Esophagus squamous epithelium (tissue), 4 donors: Measurements from ENCODE around the gene EMC10.

Experiments
- POLR2A ChIP-seq, 4 donors: fragments of 450-650 bp; IDR thresholded peaks; one replicate each; pipeline ENCODE4 v1.6.1; 2017; ENCODE audit warnings: antibody characterized with exemption in 4 of 4, mild to moderate bottlenecking in 4 of 4, moderate library complexity in 3 of 4
- TF ChIP-seq, protein P1 (sequence below), 6 experiments: fragments of 450-650 bp in 4 of 6; fragments of 200-600 bp in 2 of 6; sonication (generic) in 2 of 6; IDR thresholded peaks; one replicate each; pipeline ENCODE4 v1.5.1; 2016 to 2019; ENCODE audit warnings: antibody characterized with exemption in 6 of 6, mild to moderate bottlenecking in 4 of 6, moderate library complexity in 4 of 6

DNA sequence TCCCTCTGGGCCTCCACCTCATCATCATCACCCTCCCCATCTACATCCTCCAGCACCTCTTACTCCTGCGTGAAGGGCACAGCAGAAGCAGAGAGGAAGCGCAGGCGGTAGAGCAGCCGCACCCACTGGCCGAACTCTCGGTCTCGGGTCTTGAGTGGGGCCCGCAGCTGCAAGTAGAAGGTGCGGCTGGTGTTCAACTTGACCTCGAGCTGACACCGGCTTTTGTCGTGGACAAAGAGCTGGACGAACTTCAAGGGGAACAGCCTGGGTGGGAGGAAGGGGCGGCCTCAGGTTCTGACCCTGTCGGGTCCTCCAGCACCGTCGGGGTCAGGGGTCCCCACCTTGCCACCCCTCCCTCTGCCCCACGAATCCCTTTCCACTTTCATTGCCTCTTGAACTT lies 8.7 kb upstream of the EMC10 start:
- TF ChIP-seq, protein P1, sequence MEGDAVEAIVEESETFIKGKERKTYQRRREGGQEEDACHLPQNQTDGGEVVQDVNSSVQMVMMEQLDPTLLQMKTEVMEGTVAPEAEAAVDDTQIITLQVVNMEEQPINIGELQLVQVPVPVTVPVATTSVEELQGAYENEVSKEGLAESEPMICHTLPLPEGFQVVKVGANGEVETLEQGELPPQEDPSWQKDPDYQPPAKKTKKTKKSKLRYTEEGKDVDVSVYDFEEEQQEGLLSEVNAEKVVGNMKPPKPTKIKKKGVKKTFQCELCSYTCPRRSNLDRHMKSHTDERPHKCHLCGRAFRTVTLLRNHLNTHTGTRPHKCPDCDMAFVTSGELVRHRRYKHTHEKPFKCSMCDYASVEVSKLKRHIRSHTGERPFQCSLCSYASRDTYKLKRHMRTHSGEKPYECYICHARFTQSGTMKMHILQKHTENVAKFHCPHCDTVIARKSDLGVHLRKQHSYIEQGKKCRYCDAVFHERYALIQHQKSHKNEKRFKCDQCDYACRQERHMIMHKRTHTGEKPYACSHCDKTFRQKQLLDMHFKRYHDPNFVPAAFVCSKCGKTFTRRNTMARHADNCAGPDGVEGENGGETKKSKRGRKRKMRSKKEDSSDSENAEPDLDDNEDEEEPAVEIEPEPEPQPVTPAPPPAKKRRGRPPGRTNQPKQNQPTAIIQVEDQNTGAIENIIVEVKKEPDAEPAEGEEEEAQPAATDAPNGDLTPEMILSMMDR (IDR thresholded peaks at IDR 0.05), result no peak
- no peak for TF ChIP-seq POLR2A (IDR thresholded peaks at IDR 0.05)
